Stomach (tissue), 9 donors: Measurements from ENCODE around the gene ESR1. TPM values are rescaled to one million over a fixed set of nuclear protein-coding genes. Genes with fewer than 3 reads are reported as not detected.

ENCODE experiments used
- DNase-seq, 2 donors: peaks; one replicate each; pipeline versions ENCODE4 v3.0.0 to v3.0.0-alpha.2; 2013 to 2019
- H3K27ac ChIP-seq, 5 donors: fragments of 200-600 bp in 4 of 5; sonication (generic) in 4 of 5; one replicate each; pipeline ENCODE4 v1.5.1; 2013 to 2019; ENCODE audit warnings: mild to moderate bottlenecking in 1 of 5, moderate library complexity in 1 of 5
- H3K27me3 ChIP-seq, 3 donors: fragments of 200-600 bp; sonication (generic); one replicate each; pipeline ENCODE4 v1.5.1; 2017 to 2019; ENCODE audit warnings: mixed run types in 1 of 3
- H3K36me3 ChIP-seq, 4 donors: fragments of 200-600 bp; sonication (generic); 1 replicate in 3 of 4; 2 replicates in 1 of 4; pipeline ENCODE4 v1.5.1; 2016 to 2019
- H3K4me1 ChIP-seq, 4 donors: fragments of 200-600 bp; sonication (generic); one replicate each; pipeline ENCODE4 v1.5.1; 2016 to 2019
- H3K4me3 ChIP-seq, 4 donors: fragments of 200-600 bp; sonication (generic) in 3 of 4; one replicate each; pipeline ENCODE4 v1.5.1; 2016 to 2019; ENCODE audit warnings: mild to moderate bottlenecking in 1 of 4
- H3K9me3 ChIP-seq, 4 donors: fragments of 200-600 bp; sonication (generic); one replicate each; pipeline ENCODE4 v1.5.1; 2016 to 2019
- CTCF ChIP-seq, 7 experiments: fragments of 450-650 bp in 4 of 7; fragments of 200-600 bp in 3 of 7; sonication (generic) in 3 of 7; IDR thresholded peaks; one replicate each; pipeline ENCODE4 v1.5.1; 2016 to 2019; ENCODE audit warnings: antibody characterized with exemption in 7 of 7, control low read depth in 2 of 7, mild to moderate bottlenecking in 1 of 7
- EP300 ChIP-seq: sonication (generic); formaldehyde crosslinking; IDR thresholded peaks from one replicate; pipeline ENCODE4 v1.6.1; 2017; ENCODE audit warnings: antibody characterized with exemption
- POLR2A ChIP-seq, 4 donors: fragments of 450-650 bp; IDR thresholded peaks; one replicate each; pipeline ENCODE4 v1.6.1; 2016; ENCODE audit warnings: antibody characterized with exemption in 4 of 4, control low read depth in 2 of 4, mild to moderate bottlenecking in 1 of 4, moderate library complexity in 1 of 4
- POLR2AphosphoS5 ChIP-seq, 3 donors: sonication (generic); formaldehyde crosslinking; IDR thresholded peaks; one replicate each; pipeline ENCODE4 v1.6.1; 2016; ENCODE audit warnings: antibody characterized with exemption in 3 of 3
- WGBS, 5 donors: extraction: QIAGEN DNeasy Blood & Tissue Kit in 3 of 5; methylation state at CpG; one replicate each; pipeline versions ENCODE4 v1.1.5 to v1.1.7; 2013 to 2018; 5-methylcytosine and 5-hydroxymethylcytosine counted together
- intact Hi-C: fragments of 100-400 bp; cut with DNase I; formaldehyde crosslinking; loops from one replicate; pipeline ENCODE4 v1.15.1; 2023; ENCODE audit warnings: low total_unique reads
- polyA plus RNA-seq, 3 donors: library from polyadenylated mRNA; stranded (reverse); fragments of 200-250 nt; gene quantifications; one replicate each; pipeline ENCODE4 v1.2.3, GENCODE V29; 2013
- total RNA-seq, 5 donors: library from RNA; depleted of rRNA; stranded (reverse); fragments of >200 nt; gene quantifications; one replicate each; pipeline versions ENCODE4 v1.1.0 to v1.2.3, GENCODE V29; 2014 to 2016
- donor health status: healthy with polysubstance abuse.
- donor health status: Bipolar disorder and iron deficiency.
- donor health status: healthy.

Gene ESR1
- total and polyA plus RNA-seq, 8 donors: 0.05 to 2.0 (median 1.8) TPM; not detected in 3

DNA sequence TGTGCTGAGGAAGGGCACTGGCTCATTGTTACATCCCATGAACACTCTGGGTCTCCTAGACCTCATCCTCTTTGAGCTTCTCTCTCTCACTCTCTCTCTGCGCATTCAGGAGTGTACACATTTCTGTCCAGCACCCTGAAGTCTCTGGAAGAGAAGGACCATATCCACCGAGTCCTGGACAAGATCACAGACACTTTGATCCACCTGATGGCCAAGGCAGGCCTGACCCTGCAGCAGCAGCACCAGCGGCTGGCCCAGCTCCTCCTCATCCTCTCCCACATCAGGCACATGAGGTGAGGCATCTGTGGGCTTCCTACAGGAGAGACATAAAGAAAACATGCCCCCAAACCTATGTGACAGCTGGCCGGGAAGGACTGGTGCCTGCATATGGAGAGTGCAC is 286.8 kb downstream of the ESR1 start:
- Histone ChIP-seq H3K36me3 (no peaks in the 10 kb centered on the region), H3K4me3 (no peak overlapping the region), H3K4me1 (peaks cover 0 to 11% (median 0%) of the 10 kb centered on the region in 4 donors), H3K9me3 (no peaks in the 10 kb centered on the region), H3K27ac (no peak overlapping the region), H3K27me3 (no peaks in the 10 kb centered on the region)
- 81 to 95% (median 89%) methylated on average over 4 of the region's 4 CpGs for WGBS, 5 donors
- intact Hi-C loops: no loop called here
- no peak for DNase-seq
- no peak for TF ChIP-seq POLR2AphosphoS5 (IDR thresholded peaks at IDR 0.05)
- no peak for TF ChIP-seq CTCF (IDR thresholded peaks at IDR 0.05)
- no peak for TF ChIP-seq POLR2A (IDR thresholded peaks at IDR 0.05)
- no peak for TF ChIP-seq EP300

DNA sequence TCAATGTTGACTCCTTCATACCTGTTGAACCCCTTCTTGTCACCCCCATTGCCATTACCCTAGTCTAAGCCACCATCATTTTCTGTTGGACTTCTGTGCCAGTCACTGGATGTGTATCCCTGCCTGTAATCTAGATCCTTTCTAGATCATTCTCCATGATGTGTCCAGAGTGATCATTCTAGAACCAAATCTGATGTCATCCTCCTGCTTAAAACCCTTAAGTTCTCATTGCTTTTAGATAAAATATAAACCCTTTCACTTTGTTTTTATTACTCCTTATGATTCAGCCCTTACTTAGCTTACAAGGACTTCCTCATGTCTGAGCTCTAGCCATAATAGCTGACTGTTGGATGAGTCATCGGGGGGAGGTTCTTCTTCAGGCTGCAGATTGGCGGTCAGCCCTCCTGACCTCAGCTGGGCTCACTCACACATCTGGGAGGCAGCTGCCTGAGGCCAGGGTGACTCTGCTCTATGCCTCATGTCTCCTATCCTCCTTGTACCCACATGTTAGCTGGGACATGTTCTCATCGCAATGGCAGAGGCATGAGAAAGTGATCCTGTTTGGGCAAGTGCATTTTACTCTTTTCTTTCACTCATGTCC is 287.6 kb downstream of the ESR1 start:
- no peaks in the 10 kb centered on the region for H3K27me3 ChIP-seq
- peak; percentile 47 to 59 for DNase-seq
- no peaks in the 10 kb centered on the region for H3K9me3 ChIP-seq
- no peak overlapping the region for H3K4me3 ChIP-seq
- TF ChIP-seq CTCF (IDR thresholded peaks at IDR 0.05) (no peak), POLR2AphosphoS5 (IDR thresholded peaks at IDR 0.05) (peak in 1 of 3 donors; percentile 32), POLR2A (IDR thresholded peaks at IDR 0.05) (no peak), EP300 (no peak)
- intact Hi-C loops: no loop called here
- H3K27ac ChIP-seq: peak overlapping the region in 1 of 5 donors; percentile 39
- peaks cover 0 to 11% (median 3%) of the 10 kb centered on the region in 4 donors for H3K4me1 ChIP-seq
- WGBS, 5 donors: 55 to 67% (median 58%) methylated on average over 3 of the region's 3 CpGs
- H3K36me3 ChIP-seq: no peaks in the 10 kb centered on the region

DNA sequence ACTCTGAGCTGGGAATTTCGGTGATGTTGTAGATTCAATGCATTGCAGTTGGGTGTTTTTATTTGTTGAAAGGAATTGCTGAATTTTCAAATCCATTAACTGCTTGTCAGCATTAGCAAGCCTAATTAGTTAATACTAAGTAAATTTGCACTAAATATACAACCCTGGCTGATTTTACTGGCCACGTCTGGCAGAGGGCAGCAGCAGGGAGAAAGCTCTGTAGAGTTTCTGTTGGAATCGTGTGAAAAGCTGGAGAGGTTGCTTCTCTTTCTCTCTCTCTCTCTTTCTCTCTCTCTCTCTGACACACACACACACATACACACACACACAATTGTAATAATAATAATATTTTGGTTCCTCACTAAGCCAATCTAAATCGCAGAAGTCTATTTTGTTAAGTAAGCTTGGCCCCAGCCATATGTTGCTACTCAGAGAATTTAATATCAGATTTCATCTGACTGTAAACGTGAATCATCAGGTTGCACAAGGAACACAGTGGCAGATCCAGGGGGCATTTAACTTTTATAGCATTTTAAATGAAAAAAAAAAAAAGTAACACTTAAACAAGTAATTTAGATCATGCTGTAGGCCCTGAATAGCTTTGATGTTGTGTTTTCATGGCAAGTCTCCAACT is 289.5 kb downstream of the ESR1 start:
- peak in 1 of 2 donors; percentile 17 for DNase-seq
- no peak for TF ChIP-seq POLR2A (IDR thresholded peaks at IDR 0.05)
- TF ChIP-seq POLR2AphosphoS5 (IDR thresholded peaks at IDR 0.05): no peak
- no peak for TF ChIP-seq CTCF (IDR thresholded peaks at IDR 0.05)
- no peak for TF ChIP-seq EP300
- Histone ChIP-seq H3K27me3 (no peaks in the 10 kb centered on the region), H3K4me3 (no peak overlapping the region), H3K27ac (no peak overlapping the region), H3K4me1 (peaks cover 0 to 11% (median 4%) of the 10 kb centered on the region in 4 donors), H3K36me3 (no peaks in the 10 kb centered on the region), H3K9me3 (no peaks in the 10 kb centered on the region)
- WGBS, 5 donors: 43 to 59% (median 48%) methylated on average over 5 of the region's 5 CpGs
- intact Hi-C loops: no loop called here

GRCh38 chr6:152098683-152099082 is 291.2 kb downstream of the ESR1 start:
- H3K36me3 ChIP-seq: no peaks in the 10 kb centered on the region
- DNase-seq: no peak
- peaks cover 0 to 11% (median 4%) of the 10 kb centered on the region in 4 donors for H3K4me1 ChIP-seq
- WGBS, 5 donors: 87 to 94% (median 91%) methylated on average over 14 of the region's 14 CpGs
- intact Hi-C loops: no loop called here
- no peak overlapping the region for H3K27ac ChIP-seq
- no peaks in the 10 kb centered on the region for H3K9me3 ChIP-seq
- TF ChIP-seq EP300 (no peak), POLR2AphosphoS5 (IDR thresholded peaks at IDR 0.05) (no peak), CTCF (IDR thresholded peaks at IDR 0.05) (no peak), POLR2A (IDR thresholded peaks at IDR 0.05) (no peak)
- H3K27me3 ChIP-seq: no peaks in the 10 kb centered on the region
- H3K4me3 ChIP-seq: no peak overlapping the region
